Heart right ventricle (tissue), 16 donors: ENCODE measurements around the gene UPF2. TPM values are rescaled to one million over a fixed set of nuclear protein-coding genes. Genes with fewer than 3 reads are reported as not detected.

Experiments
- ATAC-seq, 8 donors: fragments of 200-7000 bp; cut with Tn5 transposase; one replicate each; pipeline ENCODE4 v1.9.1; 2020; ENCODE audit warnings: mild to moderate bottlenecking in 8 of 8, moderate library complexity in 8 of 8, moderate number of reproducible peaks in 1 of 8
- DNase-seq, 2 donors: peaks; one replicate each; pipeline ENCODE4 v3.0.0-alpha.2; 2020
- H3K27ac ChIP-seq, 10 donors: fragments of 200-600 bp; sonication (generic) in 2 of 10; one replicate each; pipeline versions ENCODE4 v1.5.0 to v1.8.0; 2020 to 2022; ENCODE audit warnings: mild to moderate bottlenecking in 3 of 10
- H3K27me3 ChIP-seq, 7 donors: fragments of 200-600 bp; one replicate each; pipeline ENCODE4 v1.8.0; 2021 to 2022; ENCODE audit warnings: mild to moderate bottlenecking in 2 of 7
- H3K36me3 ChIP-seq, 9 donors: fragments of 200-600 bp; sonication (generic) in 1 of 9; one replicate each; pipeline versions ENCODE4 v1.5.0 to v1.8.0; 2020 to 2022; ENCODE audit warnings: mild to moderate bottlenecking in 2 of 9
- H3K4me1 ChIP-seq, 9 donors: fragments of 200-600 bp; sonication (generic) in 1 of 9; one replicate each; pipeline versions ENCODE4 v1.5.0 to v1.8.0; 2020 to 2022; ENCODE audit warnings: mild to moderate bottlenecking in 4 of 9
- H3K4me3 ChIP-seq, 10 donors: fragments of 200-600 bp; sonication (generic) in 2 of 10; one replicate each; pipeline versions ENCODE4 v1.5.0 to v1.8.0; 2020 to 2022; ENCODE audit warnings: mild to moderate bottlenecking in 7 of 10, moderate library complexity in 2 of 10
- H3K9me3 ChIP-seq, 11 donors: fragments of 200-600 bp in 10 of 11; sonication (generic) in 2 of 11; one replicate each; pipeline versions ENCODE4 v1.5.0 to v1.8.0; 2013 to 2022; ENCODE audit warnings: mild to moderate bottlenecking in 2 of 11, control low read depth in 1 of 11, moderate library complexity in 1 of 11
- WGBS, 2 donors: extraction: QIAGEN DNeasy Blood & Tissue Kit; methylation state at CpG; one replicate each; pipeline ENCODE4 v1.1.7; 2013; ENCODE audit warnings: inconsistent platforms in 1 of 2; 5-methylcytosine and 5-hydroxymethylcytosine counted together
- intact Hi-C, 10 donors: fragments of 100-400 bp; cut with DNase I; formaldehyde crosslinking; loops; one replicate each; pipeline versions ENCODE4 v1.11.1 to v1.14.2; 2022
- polyA plus RNA-seq, 2 donors: library from polyadenylated mRNA; stranded (reverse); fragments of 200-250 nt; gene quantifications; one replicate each; pipeline ENCODE4 v1.2.3, GENCODE V29; 2013
- total RNA-seq, 10 donors: library from RNA; stranded (reverse); fragmentation: NEBNext Ultra II Directional in 3 of 10; extraction: Animal tissue kit (Norgen Biotek cat#: 25700) in 3 of 10; gene quantifications; one replicate each; pipeline versions ENCODE4 v1.2.1 to v1.2.4, GENCODE V29; 2021 to 2023
- TF ChIP-seq, protein P1 (sequence below), 9 donors: fragments of 200-600 bp; sonication (generic) in 2 of 9; IDR thresholded peaks; one replicate each; pipeline versions ENCODE4 v1.5.0 to v1.8.0; 2021 to 2022; ENCODE audit warnings: antibody characterized with exemption in 9 of 9, mild to moderate bottlenecking in 5 of 9, moderate library complexity in 1 of 9
- donor health status: Arrhythmogenic right ventricular cardiomyopathy.
- donor health status: ischemic (EF 13 %, LVEDD 7.1; RV severe dilation, severe dysfunction).
- donor health status: healthy with polysubstance abuse.
- donor health status: DM: no; HTN: yes; CAD: no.
- donor health status: DM: no; HTN: no; CAD: no.
- donor health status: ischemic (EF 25% LVEDD 6.9; RV normal size, moderate dysfunction).
- donor health status: ischemic (EF 25% LVEDD 5.7; RV mildly dilated, moderate dysfunction).
- donor health status: healthy.
- donor health status: DM: yes; HTN: yes; CAD: no.
- donor health status: Ischemic cardiomyopathy.
- donor health status: ischemic (EF 35%, LVEDD 5.7; RV mildly dilated, moderate dysfunction).
- donor health status: nonischemic (EF 11% LVEDD 7.7; RV severe dilation, severe dysfunction).
- donor health status: DM: yes; HTN: yes; CAD: no.
- donor health status: PGD.
- donor health status: ischemic (EF 29% LVEDD 5.4; RV normal size, mild dysfunction).
- donor health status: nonischemic (EF 23%, LVEDD 6.1; RV moderate dilation, normal function).

Gene UPF2
- total and polyA plus RNA-seq, 12 donors: 7.9 to 20.2 (median 15.3) TPM

GRCh38 chr10:12050528-12050927 is 7.9 kb upstream of the UPF2 start:
- TF ChIP-seq, protein P1, sequence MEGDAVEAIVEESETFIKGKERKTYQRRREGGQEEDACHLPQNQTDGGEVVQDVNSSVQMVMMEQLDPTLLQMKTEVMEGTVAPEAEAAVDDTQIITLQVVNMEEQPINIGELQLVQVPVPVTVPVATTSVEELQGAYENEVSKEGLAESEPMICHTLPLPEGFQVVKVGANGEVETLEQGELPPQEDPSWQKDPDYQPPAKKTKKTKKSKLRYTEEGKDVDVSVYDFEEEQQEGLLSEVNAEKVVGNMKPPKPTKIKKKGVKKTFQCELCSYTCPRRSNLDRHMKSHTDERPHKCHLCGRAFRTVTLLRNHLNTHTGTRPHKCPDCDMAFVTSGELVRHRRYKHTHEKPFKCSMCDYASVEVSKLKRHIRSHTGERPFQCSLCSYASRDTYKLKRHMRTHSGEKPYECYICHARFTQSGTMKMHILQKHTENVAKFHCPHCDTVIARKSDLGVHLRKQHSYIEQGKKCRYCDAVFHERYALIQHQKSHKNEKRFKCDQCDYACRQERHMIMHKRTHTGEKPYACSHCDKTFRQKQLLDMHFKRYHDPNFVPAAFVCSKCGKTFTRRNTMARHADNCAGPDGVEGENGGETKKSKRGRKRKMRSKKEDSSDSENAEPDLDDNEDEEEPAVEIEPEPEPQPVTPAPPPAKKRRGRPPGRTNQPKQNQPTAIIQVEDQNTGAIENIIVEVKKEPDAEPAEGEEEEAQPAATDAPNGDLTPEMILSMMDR (IDR thresholded peaks at IDR 0.05): no peak
- Histone ChIP-seq H3K36me3 (no peaks in the 10 kb centered on the region), H3K4me3 (no peak overlapping the region), H3K27ac (peak overlapping the region in 1 of 10 donors; percentile 61), H3K9me3 (no peaks in the 10 kb centered on the region), H3K27me3 (peaks cover 0 to 4% (median 0%) of the 10 kb centered on the region in 7 donors), H3K4me1 (peaks cover 0 to 33% (median 0%) of the 10 kb centered on the region in 9 donors)
- DNase-seq: no peak
- no peak for ATAC-seq
- intact Hi-C loops: no loop called here

GRCh38 chr10:12048547-12048946 is 5.9 kb upstream of the UPF2 start:
- peaks cover 0 to 28% (median 3%) of the 10 kb centered on the region in 9 donors for H3K4me1 ChIP-seq
- WGBS, 2 donors: 69 to 88% methylated on average over 8 of the region's 8 CpGs
- intact Hi-C loops: no loop called here

GRCh38 chr10:12045596-12045995 is 3.0 kb upstream of the UPF2 start:
- 80 to 81% methylated on average over 5 of the region's 5 CpGs for WGBS, 2 donors
- DNase-seq (no peak), ATAC-seq (no peak)
- Histone ChIP-seq H3K9me3 (no peaks in the 10 kb centered on the region), H3K27me3 (peaks cover 0 to 4% (median 0%) of the 10 kb centered on the region in 7 donors), H3K4me1 (peaks cover 0 to 22% (median 14%) of the 10 kb centered on the region in 9 donors), H3K4me3 (no peak overlapping the region), H3K36me3 (no peaks in the 10 kb centered on the region), H3K27ac (no peak overlapping the region)
- intact Hi-C loops: no loop called here
- TF ChIP-seq, protein P1 (IDR thresholded peaks at IDR 0.05): no peak

More at GRCh38 chr10:12048547-12048946, 5.9 kb upstream of the UPF2 start:
- no peaks in the 10 kb centered on the region for H3K36me3 ChIP-seq
- ATAC-seq (no peak), DNase-seq (no peak)
- H3K27ac ChIP-seq: no peak overlapping the region
- peaks cover 0 to 4% (median 0%) of the 10 kb centered on the region in 7 donors for H3K27me3 ChIP-seq
- no peaks in the 10 kb centered on the region for H3K9me3 ChIP-seq
- TF ChIP-seq, protein P1 (IDR thresholded peaks at IDR 0.05): no peak
- no peak overlapping the region for H3K4me3 ChIP-seq

DNA sequence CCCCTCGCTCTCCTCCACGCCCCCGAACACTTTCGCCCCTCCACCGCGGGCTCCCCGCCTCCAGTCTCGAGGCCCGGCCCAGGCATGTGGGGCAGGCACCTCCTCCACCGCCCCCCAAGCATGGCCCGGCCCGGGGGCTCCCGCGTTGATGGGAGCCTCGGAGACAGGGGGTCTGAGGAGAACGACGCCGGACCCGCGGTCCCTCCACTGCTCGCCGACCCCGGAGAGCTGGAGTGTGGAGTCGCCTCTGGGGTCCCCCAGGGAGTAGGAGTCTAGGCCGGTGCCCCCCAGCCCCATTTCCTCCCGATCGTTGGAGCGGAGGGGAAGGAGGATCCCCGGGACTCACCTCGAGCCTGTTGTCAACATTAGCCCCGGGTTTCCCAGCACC is 206 bp downstream of the UPF2 start:
- no peaks in the 10 kb centered on the region for H3K36me3 ChIP-seq
- H3K4me1 ChIP-seq: peaks cover 0 to 23% (median 17%) of the 10 kb centered on the region in 9 donors
- H3K27me3 ChIP-seq: no peaks in the 10 kb centered on the region
- peak; percentile 38 to 51 for DNase-seq
- intact Hi-C loops: loop anchor here in 1 of 10 donors (2.0 kb wide), 1 partner anchor 26 kb away; the partner anchor contains the start of gene DHTKD1
- 1 to 2% methylated on average over 31 of the region's 31 CpGs for WGBS, 2 donors
- H3K9me3 ChIP-seq: no peaks in the 10 kb centered on the region
- H3K4me3 ChIP-seq: peak overlapping the region; percentile 94 to 100 (median 98)
- peak; percentile 3 to 50 (median 20) for ATAC-seq
- peak overlapping the region; percentile 90 to 100 (median 98) for H3K27ac ChIP-seq
- TF ChIP-seq, protein P1 (IDR thresholded peaks at IDR 0.05): no peak
